CD4-positive, CD25-positive, alpha-beta regulatory T cell (primary cell): Measurements from ENCODE around the gene RPS15. TPM values are rescaled to one million over a fixed set of nuclear protein-coding genes. Genes with fewer than 3 reads are reported as not detected.
A peak's percentile ranks its signal among the peaks of the same experiment; 100 is the strongest.

Source experiments
- ATAC-seq, 2 donors: fragments of 150-1000 bp; cut with Tn5 transposase; one replicate each; pipeline ENCODE4 v1.10.0; 2021; ENCODE audit warnings: low read depth in 2 of 2, moderate number of reproducible peaks in 2 of 2, moderate library complexity in 1 of 2
- DNase-seq, 3 donors: peaks; one replicate each; pipeline versions ENCODE4 v3.0.0 to v3.0.0-alpha.2; 2012 to 2022; ENCODE audit warnings: mixed read lengths in 1 of 3
- H3K27ac ChIP-seq: one replicate; pipeline ENCODE4 v1.7.0; 2013; ENCODE audit warnings: mild to moderate bottlenecking, low read length; ENCODE audit not compliant: insufficient read depth, poor library complexity, severe bottlenecking
- H3K27me3 ChIP-seq: one replicate; pipeline ENCODE4 v1.7.0; 2013; ENCODE audit warnings: low read length; ENCODE audit not compliant: control insufficient read depth, insufficient read depth
- H3K36me3 ChIP-seq: one replicate; pipeline ENCODE4 v1.7.0; 2013; ENCODE audit warnings: mild to moderate bottlenecking, low read length, moderate library complexity; ENCODE audit not compliant: control insufficient read depth, insufficient read depth
- H3K4me1 ChIP-seq: 2 replicates; pipeline ENCODE4 v1.7.0; 2013; ENCODE audit warnings: mild to moderate bottlenecking, low read length; ENCODE audit not compliant: insufficient read depth, control insufficient read depth, poor library complexity, severe bottlenecking
- H3K4me3 ChIP-seq: one replicate; pipeline ENCODE4 v1.7.0; 2013; ENCODE audit warnings: low read depth, mild to moderate bottlenecking, low read length, moderate library complexity
- H3K9me3 ChIP-seq, 2 experiments: 1 replicate in 1 of 2; 2 replicates in 1 of 2; pipeline ENCODE4 v1.7.0; 2013; ENCODE audit warnings: low read length in 2 of 2, mild to moderate bottlenecking in 1 of 2, moderate library complexity in 1 of 2; ENCODE audit not compliant: control insufficient read depth in 2 of 2
- H3K27ac Mint-ChIP-seq, 3 donors: one replicate each; pipeline ENCODE4 v1.8.0; 2020 to 2022; ENCODE audit warnings: mild to moderate bottlenecking in 3 of 3, mixed read lengths in 3 of 3, moderate library complexity in 2 of 3
- H3K27me3 Mint-ChIP-seq: one replicate; pipeline ENCODE4 v1.8.0; 2022; ENCODE audit warnings: mild to moderate bottlenecking, mixed read lengths
- H3K36me3 Mint-ChIP-seq: one replicate; pipeline ENCODE4 v1.8.0; 2020; ENCODE audit warnings: mixed read lengths
- H3K4me1 Mint-ChIP-seq, 4 donors: one replicate each; pipeline ENCODE4 v1.8.0; 2020 to 2022; ENCODE audit warnings: mixed read lengths in 4 of 4, mild to moderate bottlenecking in 1 of 4
- H3K4me3 Mint-ChIP-seq, 4 donors: one replicate each; pipeline ENCODE4 v1.8.0; 2020 to 2022; ENCODE audit warnings: mild to moderate bottlenecking in 4 of 4, mixed read lengths in 4 of 4, moderate library complexity in 3 of 4
- H3K9me3 Mint-ChIP-seq, 7 donors: one replicate each; pipeline ENCODE4 v1.8.0; 2020 to 2022; ENCODE audit warnings: mixed read lengths in 7 of 7, mild to moderate bottlenecking in 3 of 7, moderate library complexity in 2 of 7
- polyA plus RNA-seq, 4 donors: library from polyadenylated mRNA; unstranded; fragments of 300-500 nt; fragmentation: Illumina TruSeq; gene quantifications; one replicate each; pipeline ENCODE4 v1.2.3, GENCODE V29; 2021
- total RNA-seq: library from RNA; stranded (reverse); gene quantifications from one replicate; pipeline ENCODE4 v1.2.3, GENCODE V29; 2022

The RPS15 gene
- total and polyA plus RNA-seq, 5 donors from 2014 or later = 1,352 to 3,453 (median 2,915) TPM

GRCh38 chr19:1478934-1479707 lies 40.9 kb downstream of the RPS15 start, which contains the start of gene C19orf25:
Gene C19orf25, minus strand, starts transcription at chr19:1479215. Its CDS starts 312 bp downstream, at chr19:1478903.
- peaks cover 13% of the 10 kb centered on the region for H3K27me3 Mint-ChIP-seq
- no peaks in the 10 kb centered on the region for H3K27me3 ChIP-seq
- peak within 1 kb of the TSS; percentile 86 for H3K27ac ChIP-seq
- peak within 1 kb of the TSS; percentile 83 to 99 (median 96) for H3K27ac Mint-ChIP-seq
- H3K4me3 Mint-ChIP-seq = peak within 1 kb of the TSS; percentile 95 to 99 (median 98)
- DNase-seq (peak; percentile 85 to 95 (median 89)), ATAC-seq (peak; percentile 96 to 97)
- no peaks in the 10 kb centered on the region for H3K9me3 Mint-ChIP-seq
- peaks cover 5% of the 10 kb centered on the region for H3K36me3 ChIP-seq
- H3K9me3 ChIP-seq = no peaks in the 10 kb centered on the region
- H3K4me1 Mint-ChIP-seq = peaks cover 4 to 30% (median 11%) of the 10 kb centered on the region in 4 donors
- H3K36me3 Mint-ChIP-seq = no peaks in the 10 kb centered on the region
- peak within 1 kb of the TSS; percentile 64 for H3K4me3 ChIP-seq
- peaks cover 20% of the 10 kb centered on the region for H3K4me1 ChIP-seq

GRCh38 chr19:1481224-1481892 lies 43.2 kb downstream of the RPS15 start:
- H3K27ac ChIP-seq = no peak overlapping the region
- no peaks in the 10 kb centered on the region for H3K27me3 ChIP-seq
- ATAC-seq = no peak
- no peak overlapping the region for H3K27ac Mint-ChIP-seq
- H3K27me3 Mint-ChIP-seq = peaks cover 13% of the 10 kb centered on the region
- peaks cover 20% of the 10 kb centered on the region for H3K4me1 ChIP-seq
- no peaks in the 10 kb centered on the region for H3K36me3 Mint-ChIP-seq
- no peak overlapping the region for H3K4me3 Mint-ChIP-seq
- H3K9me3 Mint-ChIP-seq = no peaks in the 10 kb centered on the region
- no peak for DNase-seq
- H3K9me3 ChIP-seq = no peaks in the 10 kb centered on the region
- peaks cover 3% of the 10 kb centered on the region for H3K36me3 ChIP-seq
- peaks cover 4 to 27% (median 11%) of the 10 kb centered on the region in 4 donors for H3K4me1 Mint-ChIP-seq
- no peak overlapping the region for H3K4me3 ChIP-seq

DNA sequence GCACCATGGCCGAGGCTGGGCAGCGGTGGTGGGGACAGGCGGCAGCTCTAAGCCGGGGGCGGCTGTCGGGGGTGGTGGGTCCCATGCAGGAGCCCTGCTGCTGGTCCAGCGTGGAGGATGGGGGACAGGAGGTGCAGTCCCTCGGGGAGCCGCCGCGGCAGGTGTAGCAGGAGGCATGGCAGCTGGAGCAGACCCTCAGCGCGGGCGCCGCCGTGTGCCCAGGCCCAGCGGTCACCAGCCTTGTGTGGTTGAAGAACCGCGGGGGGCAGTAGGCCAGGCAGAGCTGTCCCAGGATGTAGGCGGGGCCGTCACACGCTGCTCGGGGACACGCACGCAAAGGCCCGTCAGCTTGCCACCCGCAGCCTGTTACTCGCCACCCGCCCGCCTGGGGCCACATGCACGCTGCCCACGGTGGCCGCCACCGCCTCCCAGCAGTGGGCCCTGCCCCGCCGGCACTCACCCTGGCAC lies 43.7 kb downstream of the RPS15 start:
- no peak overlapping the region for H3K27ac ChIP-seq
- no peak overlapping the region for H3K27ac Mint-ChIP-seq
- H3K9me3 Mint-ChIP-seq = no peaks in the 10 kb centered on the region
- no peak for DNase-seq
- ATAC-seq = no peak
- no peaks in the 10 kb centered on the region for H3K9me3 ChIP-seq
- no peaks in the 10 kb centered on the region for H3K36me3 ChIP-seq
- no peak overlapping the region for H3K4me3 Mint-ChIP-seq
- H3K36me3 Mint-ChIP-seq = no peaks in the 10 kb centered on the region
- H3K4me3 ChIP-seq = no peak overlapping the region
- H3K27me3 ChIP-seq = no peaks in the 10 kb centered on the region
- H3K27me3 Mint-ChIP-seq = peaks cover 13% of the 10 kb centered on the region
- peaks cover 4 to 21% (median 11%) of the 10 kb centered on the region in 4 donors for H3K4me1 Mint-ChIP-seq
- peaks cover 20% of the 10 kb centered on the region for H3K4me1 ChIP-seq

DNA sequence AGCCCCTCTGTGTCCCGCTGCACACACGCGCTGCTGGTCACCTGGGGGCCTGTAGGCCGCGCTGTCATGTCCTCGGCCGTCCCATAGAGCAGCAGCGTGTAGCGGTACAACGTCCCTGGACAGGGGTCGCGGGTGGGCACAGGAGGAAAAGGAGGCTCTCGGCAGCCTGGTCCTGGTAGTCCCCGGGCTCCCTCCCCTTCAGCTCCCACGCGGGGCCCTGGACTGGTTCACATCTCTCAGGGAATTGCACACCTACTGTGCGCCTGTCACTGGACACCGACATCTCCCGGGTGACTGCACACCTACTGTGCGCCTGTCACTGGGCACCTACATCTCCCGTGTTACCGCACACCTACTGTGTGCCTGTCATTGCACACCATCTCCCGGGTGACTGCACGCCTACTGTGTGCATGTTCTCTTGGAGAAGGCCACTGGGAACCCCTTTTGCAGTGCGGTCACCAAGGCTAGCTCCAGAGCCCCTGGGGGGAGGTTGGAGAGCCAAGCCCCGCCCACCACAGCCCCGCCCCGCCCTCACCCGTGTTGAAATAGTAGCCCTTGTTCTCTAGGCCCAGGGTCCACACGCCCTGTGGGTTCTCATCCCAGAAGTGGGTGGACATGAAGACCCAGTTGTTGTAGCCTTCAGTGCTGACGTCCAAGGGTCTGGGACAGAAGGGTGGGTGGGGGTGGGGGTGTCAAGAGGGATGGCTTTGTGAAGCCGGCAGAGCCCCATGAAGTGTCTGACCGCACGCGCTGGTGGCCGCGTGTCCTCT lies 44.4 kb downstream of the RPS15 start:
- H3K9me3 Mint-ChIP-seq = no peaks in the 10 kb centered on the region
- H3K4me1 Mint-ChIP-seq = peaks cover 0 to 15% (median 7%) of the 10 kb centered on the region in 4 donors
- Histone ChIP-seq H3K9me3 (no peaks in the 10 kb centered on the region), H3K27ac (no peak overlapping the region), H3K27me3 (no peaks in the 10 kb centered on the region), H3K4me3 (no peak overlapping the region), H3K36me3 (no peaks in the 10 kb centered on the region), H3K4me1 (peaks cover 17% of the 10 kb centered on the region)
- peak overlapping the region in 1 of 3 donors; percentile 69 for H3K27ac Mint-ChIP-seq
- no peak for ATAC-seq
- DNase-seq = no peak
- H3K36me3 Mint-ChIP-seq = no peaks in the 10 kb centered on the region
- peaks cover 13% of the 10 kb centered on the region for H3K27me3 Mint-ChIP-seq
- H3K4me3 Mint-ChIP-seq = peak overlapping the region in 2 of 4 donors; percentile 32 to 54

DNA sequence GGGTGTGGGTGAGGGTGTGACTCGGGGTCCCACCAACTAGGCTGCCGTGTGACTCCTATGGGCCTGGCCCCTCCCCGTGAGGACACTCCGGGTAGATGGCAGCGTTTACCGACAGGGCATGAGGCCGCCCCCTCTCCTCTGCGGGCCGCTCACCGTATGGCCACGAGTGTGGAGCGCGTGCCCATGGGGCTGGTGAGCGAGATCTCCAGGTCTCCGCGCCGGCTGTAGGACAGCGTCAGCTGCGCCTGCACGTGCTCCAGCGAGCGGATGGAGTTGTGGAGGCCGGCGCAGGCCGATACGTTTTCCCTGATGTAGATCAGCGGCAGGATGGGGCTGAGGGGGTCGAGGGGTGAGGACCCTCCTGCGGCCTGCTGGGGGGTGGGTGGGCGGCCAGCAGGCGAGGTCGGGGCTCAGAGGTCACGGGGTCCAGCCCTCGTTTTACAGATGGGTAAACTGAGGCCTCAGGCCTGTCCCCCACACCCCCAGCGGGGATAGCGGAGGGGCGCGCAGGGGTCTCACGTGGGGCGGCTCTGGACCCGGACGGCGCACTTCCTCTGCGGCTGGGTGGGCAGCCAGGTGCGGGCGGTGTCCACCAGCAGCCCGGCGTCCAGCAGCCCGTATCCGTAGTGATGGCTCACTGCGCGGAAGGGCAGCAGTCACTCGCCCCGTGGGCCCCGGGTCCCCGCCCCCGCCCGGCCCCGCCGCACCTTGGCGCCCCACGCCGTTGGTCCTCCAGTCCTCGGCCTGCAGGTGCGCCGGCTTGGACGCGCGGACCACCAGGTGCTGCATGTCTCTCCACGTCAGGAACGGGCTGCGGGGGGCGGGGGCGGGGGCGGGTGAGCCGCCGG lies 45.2 kb downstream of the RPS15 start:
- peaks cover 0 to 11% (median 7%) of the 10 kb centered on the region in 4 donors for H3K4me1 Mint-ChIP-seq
- H3K9me3 ChIP-seq = no peaks in the 10 kb centered on the region
- ATAC-seq = no peak
- H3K27me3 Mint-ChIP-seq = peaks cover 13% of the 10 kb centered on the region
- H3K27ac Mint-ChIP-seq = no peak overlapping the region
- no peaks in the 10 kb centered on the region for H3K9me3 Mint-ChIP-seq
- H3K27me3 ChIP-seq = no peaks in the 10 kb centered on the region
- H3K4me3 ChIP-seq = no peak overlapping the region
- peak overlapping the region in 1 of 4 donors; percentile 32 for H3K4me3 Mint-ChIP-seq
- H3K36me3 ChIP-seq = no peaks in the 10 kb centered on the region
- no peak for DNase-seq
- H3K4me1 ChIP-seq = peaks cover 9% of the 10 kb centered on the region
- no peaks in the 10 kb centered on the region for H3K36me3 Mint-ChIP-seq
- no peak overlapping the region for H3K27ac ChIP-seq

DNA sequence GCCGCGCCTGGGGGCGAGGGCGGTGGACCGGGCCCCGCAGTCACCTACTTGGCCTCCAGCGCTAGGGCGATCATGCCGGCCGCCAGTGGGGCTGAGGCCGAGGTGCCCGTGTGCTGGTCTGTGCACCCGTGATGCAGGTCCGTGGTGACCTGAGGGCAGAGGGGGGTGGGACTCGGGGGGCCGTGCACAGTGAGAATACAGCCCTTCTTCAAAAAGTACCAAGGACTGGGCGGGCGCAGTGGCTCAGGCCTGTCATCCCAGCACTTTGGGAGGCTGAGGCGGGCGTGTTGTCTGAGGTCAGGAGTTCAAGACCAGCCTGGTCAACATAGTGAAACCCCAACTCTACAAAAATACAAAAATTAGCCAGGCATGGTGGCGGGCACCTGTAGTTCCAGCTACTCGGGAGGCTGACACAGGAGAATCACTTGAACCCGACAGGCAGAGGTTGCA lies 45.8 kb downstream of the RPS15 start:
- DNase-seq (no peak), ATAC-seq (no peak)
- no peak overlapping the region for H3K27ac Mint-ChIP-seq

More for the DNA sequence above, 45.8 kb downstream of the RPS15 start:
- Histone ChIP-seq H3K36me3 (no peaks in the 10 kb centered on the region), H3K4me3 (no peak overlapping the region), H3K4me1 (peaks cover 5% of the 10 kb centered on the region), H3K27me3 (no peaks in the 10 kb centered on the region), H3K9me3 (no peaks in the 10 kb centered on the region), H3K27ac (no peak overlapping the region)
- no peak overlapping the region for H3K4me3 Mint-ChIP-seq
- H3K9me3 Mint-ChIP-seq = no peaks in the 10 kb centered on the region
- H3K4me1 Mint-ChIP-seq = peaks cover 0 to 9% (median 6%) of the 10 kb centered on the region in 4 donors
- H3K36me3 Mint-ChIP-seq = no peaks in the 10 kb centered on the region
- peaks cover 11% of the 10 kb centered on the region for H3K27me3 Mint-ChIP-seq
